Tibial nerve (tissue), 4 donors: ENCODE measurements around the gene ZBTB37.

Experiments
- CTCF ChIP-seq, 5 experiments: fragments of 200-600 bp in 3 of 5; fragments of 450-650 bp in 2 of 5; sonication (generic) in 3 of 5; IDR thresholded peaks; one replicate each; pipeline ENCODE4 v1.5.1; 2016 to 2019; ENCODE audit warnings: antibody characterized with exemption in 5 of 5, mild to moderate bottlenecking in 3 of 5, moderate library complexity in 2 of 5
- EP300 ChIP-seq, 2 donors: sonication (generic); formaldehyde crosslinking; IDR thresholded peaks; one replicate each; pipeline ENCODE4 v1.6.1; 2017; ENCODE audit warnings: antibody characterized with exemption in 2 of 2, mild to moderate bottlenecking in 1 of 2
- POLR2A ChIP-seq, 2 donors: fragments of 450-650 bp; IDR thresholded peaks; one replicate each; pipeline ENCODE4 v1.6.1; 2017; ENCODE audit warnings: antibody characterized with exemption in 2 of 2, mild to moderate bottlenecking in 2 of 2, moderate library complexity in 2 of 2

DNA sequence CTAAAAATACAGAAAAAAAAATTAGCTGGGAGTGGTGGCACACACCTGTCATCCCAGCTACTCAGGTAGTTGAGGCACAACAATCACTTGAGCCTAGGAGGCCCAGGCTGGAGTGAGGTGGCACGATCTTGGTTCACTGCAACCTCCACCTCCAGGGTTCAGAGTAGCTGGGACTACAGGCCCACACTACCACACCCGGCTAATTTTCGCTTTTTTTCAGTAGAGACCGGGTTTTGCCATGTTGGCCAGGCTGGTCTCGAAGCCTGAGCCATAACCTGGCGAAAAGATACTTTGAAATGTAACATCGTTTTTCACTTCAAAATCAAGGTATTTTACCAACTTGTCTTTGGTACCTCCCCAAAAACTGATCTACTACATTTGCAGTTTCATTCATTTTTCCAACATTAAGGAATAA is 6.4 kb upstream of the ZBTB37 start:
- TF ChIP-seq CTCF (IDR thresholded peaks at IDR 0.05), result no peak
- no peak for TF ChIP-seq POLR2A (IDR thresholded peaks at IDR 0.05)
- TF ChIP-seq EP300 (IDR thresholded peaks at IDR 0.05), result no peak
